AG04449 (cell line): ENCODE measurements around the gene GSTM2.
A peak's percentile ranks its signal among the peaks of the same experiment; 100 is the strongest.
"Not testable (repeated sequence)": the region's sequence is repeated elsewhere in the genome, so short reads cannot be mapped to it uniquely, and the experiment has no call there.

Experiments used
- CTCF ChIA-PET: fragments of 350-600 bp; formaldehyde crosslinking; extraction: SDS; loops from one replicate; lab custom pipeline; 2021; ENCODE audit warnings: antibody characterized with exemption; lab: Yijun Ruan, JAX
- POLR2A ChIA-PET: fragments of 400-600, 350-600 bp; formaldehyde crosslinking; extraction: SDS; loops from one replicate; lab custom pipeline; 2020; ENCODE audit warnings: antibody characterized with exemption, inconsistent platforms; lab: Yijun Ruan, JAX
- DNase-seq: peaks from one replicate; pipeline ENCODE4 v3.0.0-alpha.2; 2010; ENCODE audit warnings: low read depth, low spot score
- H3K4me3 ChIP-seq: 2 replicates; pipeline ENCODE4 v1.5.1; 2011; ENCODE audit warnings: low read depth, mild to moderate bottlenecking, control low read depth, low read length
- TF ChIP-seq, protein P1 (sequence below): IDR thresholded peaks from one replicate; pipeline ENCODE4 v1.5.1; 2011; ENCODE audit warnings: mild to moderate bottlenecking, moderate library complexity, low read length, control low read depth, inconsistent platforms; ENCODE audit not compliant: insufficient read depth; ENCODE audit errors: missing control alignments

The GSTM2 gene

DNA sequence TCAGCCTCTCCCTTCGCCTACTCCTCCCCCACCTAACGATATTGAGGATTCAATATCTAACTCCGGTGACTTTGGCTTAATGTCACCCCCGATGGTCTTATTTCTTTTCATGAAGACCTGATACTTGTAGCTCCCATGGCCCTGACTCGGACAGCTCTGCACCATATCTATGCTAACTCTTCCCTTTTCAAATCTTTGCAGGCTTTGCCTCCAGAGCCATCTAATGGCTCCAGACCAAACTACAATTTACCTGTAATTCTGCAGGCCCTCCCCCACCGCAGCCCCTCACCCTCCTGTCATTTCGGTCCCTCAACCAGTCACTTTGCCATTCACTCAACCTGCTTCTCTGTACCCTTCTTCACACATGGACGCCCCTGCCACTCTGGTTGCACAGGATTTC is 36.3 kb downstream of the GSTM2 start:
- TF ChIP-seq, protein P1, sequence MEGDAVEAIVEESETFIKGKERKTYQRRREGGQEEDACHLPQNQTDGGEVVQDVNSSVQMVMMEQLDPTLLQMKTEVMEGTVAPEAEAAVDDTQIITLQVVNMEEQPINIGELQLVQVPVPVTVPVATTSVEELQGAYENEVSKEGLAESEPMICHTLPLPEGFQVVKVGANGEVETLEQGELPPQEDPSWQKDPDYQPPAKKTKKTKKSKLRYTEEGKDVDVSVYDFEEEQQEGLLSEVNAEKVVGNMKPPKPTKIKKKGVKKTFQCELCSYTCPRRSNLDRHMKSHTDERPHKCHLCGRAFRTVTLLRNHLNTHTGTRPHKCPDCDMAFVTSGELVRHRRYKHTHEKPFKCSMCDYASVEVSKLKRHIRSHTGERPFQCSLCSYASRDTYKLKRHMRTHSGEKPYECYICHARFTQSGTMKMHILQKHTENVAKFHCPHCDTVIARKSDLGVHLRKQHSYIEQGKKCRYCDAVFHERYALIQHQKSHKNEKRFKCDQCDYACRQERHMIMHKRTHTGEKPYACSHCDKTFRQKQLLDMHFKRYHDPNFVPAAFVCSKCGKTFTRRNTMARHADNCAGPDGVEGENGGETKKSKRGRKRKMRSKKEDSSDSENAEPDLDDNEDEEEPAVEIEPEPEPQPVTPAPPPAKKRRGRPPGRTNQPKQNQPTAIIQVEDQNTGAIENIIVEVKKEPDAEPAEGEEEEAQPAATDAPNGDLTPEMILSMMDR, result no peak
- CTCF ChIA-PET, result no interaction called here
- DNase-seq, result no peak

DNA sequence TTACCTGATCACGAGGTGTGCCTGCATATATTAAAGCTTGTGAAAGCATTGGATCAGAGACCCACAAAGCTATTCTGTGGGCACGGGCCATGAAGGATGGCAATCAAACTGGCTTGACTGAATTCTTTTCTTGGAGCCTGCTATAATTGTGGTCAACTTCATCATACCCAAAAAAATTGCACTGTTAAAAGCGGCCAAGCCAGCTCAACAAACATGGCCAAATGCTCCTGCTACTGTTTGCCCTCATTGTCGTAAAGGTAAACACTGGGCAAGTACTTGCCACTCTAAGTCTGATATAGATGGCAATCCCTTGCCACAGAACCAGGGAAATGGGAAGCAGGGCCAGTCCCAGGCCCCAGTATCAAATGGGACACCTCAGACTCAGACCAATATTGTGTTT is 37.6 kb downstream of the GSTM2 start:
- ChIA-PET CTCF (interaction anchor here (0.7 kb wide), 2 partner anchors 8 to 65 kb away, joined by 3 to 4 read pairs; no protein-coding TSS in a partner anchor), POLR2A (no interaction called here)
- no peak for DNase-seq
- TF ChIP-seq, protein P1, result no peak
- H3K4me3 ChIP-seq, result no peak overlapping the region

More for the DNA sequence above, 36.3 kb downstream of the GSTM2 start:
- POLR2A ChIA-PET, result no interaction called here
- no peak overlapping the region for H3K4me3 ChIP-seq

DNA sequence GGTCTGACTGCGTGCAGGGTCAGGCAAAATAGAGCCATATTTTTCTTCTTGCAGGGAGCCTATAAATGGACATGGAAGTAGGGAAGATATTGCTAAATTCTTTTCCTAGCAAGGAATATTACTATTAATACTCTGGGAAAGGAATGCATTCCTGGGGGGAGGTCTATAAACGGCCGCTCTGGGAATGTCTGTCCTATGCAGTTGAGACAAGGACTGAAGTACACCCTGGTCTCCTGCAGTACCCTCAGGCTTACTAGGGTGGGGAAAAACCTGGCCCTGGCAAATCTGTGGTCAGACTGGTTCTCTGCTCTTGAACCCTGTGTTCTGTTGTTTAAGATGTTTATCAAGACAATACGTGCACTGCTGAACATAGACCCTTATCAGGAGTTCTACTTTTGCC is 41.1 kb downstream of the GSTM2 start:
- H3K4me3 ChIP-seq, DNase-seq, POLR2A ChIA-PET, CTCF ChIA-PET: not testable (repeated sequence)

DNA sequence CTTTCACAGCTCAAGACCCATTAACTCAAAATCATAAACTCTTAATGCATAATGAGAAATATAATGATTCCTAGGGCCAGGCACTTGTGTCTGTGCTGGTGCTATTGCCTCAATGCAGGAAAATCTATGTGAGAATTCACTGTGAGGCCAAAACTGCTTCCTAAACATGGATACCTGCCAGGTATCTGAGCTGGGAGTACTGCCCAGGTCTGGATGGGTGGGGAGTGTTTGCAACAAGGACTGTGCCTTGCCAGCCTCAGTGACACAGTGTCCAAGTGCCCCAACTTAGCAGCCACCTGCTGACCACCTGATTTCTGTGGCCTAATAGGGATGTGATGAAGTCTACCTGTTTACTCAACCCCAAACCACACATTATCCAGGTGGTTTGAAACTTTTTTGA is 42.0 kb downstream of the GSTM2 start:
- POLR2A ChIA-PET, H3K4me3 ChIP-seq, CTCF ChIA-PET, DNase-seq: not testable (repeated sequence)

DNA sequence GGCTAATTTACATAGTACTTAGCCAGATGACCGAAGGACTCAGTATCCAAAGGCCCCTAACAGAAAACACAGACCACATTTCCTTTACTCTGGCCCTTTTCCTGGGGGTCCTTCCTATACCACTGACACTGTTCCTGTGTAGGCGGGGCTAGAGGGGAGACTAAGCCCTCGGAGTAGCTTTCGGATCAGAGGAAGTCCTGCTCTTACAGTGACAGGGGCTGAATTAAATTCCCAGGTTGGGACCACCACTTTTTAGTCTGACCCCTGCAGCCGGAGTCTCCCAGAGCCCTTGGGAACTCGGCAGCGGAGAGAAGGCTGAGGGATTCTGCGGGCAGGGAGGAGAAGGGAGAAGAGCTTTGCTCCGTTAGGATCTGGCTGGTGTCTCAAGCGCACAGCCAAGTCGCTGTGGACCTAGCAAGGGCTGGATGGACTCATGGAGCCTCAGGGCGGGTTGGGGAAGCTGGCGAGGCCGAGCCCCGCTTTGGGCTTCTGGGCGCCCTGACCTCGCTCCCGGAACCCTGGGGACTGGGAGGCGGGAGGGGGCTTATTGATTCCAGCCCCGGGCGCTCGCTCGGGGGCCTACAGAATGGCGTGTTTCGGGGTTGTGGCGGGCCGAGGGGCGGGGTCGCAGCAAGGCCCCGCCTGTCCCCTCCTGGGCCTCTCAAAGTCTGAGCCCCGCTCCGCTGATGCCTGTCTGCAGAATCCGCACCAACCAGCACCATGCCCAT is 43.9 kb downstream of the GSTM2 start, which contains the start of gene GSTM5:
TSS of gene GSTM5 (plus strand) at position 659 of the 728 bp plus-strand sequence. CDS start at position 721, 62 bp downstream.
- CTCF ChIA-PET, DNase-seq: not testable (repeated sequence)
- POLR2A ChIA-PET, result interaction anchor here (1.0 kb wide), 1 partner anchor 50 kb away, joined by 4 read pairs; no protein-coding TSS in a partner anchor
- peak within 1 kb of the TSS; percentile 36 for H3K4me3 ChIP-seq

DNA sequence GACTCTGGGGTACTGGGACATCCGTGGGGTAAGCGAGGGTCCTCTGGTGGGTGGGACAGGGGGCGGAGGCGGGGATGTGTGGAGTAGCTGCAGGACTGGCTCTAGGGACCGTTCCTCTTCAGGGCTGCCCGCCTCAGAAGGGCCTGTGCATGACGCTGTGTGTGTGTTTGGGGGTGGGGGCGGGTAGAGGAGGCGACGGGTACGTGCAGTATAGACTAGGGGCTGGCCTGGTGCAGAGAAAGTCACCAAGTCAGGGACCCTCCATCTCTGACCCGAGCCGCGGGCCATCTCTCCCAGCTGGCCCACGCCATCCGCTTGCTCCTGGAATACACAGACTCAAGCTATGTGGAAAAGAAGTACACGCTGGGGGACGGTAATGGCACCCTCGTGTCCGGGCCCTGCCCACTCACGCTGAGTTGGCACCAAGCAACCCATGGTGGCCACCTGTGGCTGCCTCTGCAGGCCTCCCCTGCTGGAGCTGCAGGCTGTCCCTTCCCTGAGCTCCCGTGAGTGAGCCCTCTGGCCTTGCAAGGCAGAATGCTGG is 44.5 kb downstream of the GSTM2 start:
- ChIA-PET CTCF (no interaction called here), POLR2A (interaction anchor here (1.0 kb wide), 1 partner anchor 50 kb away, joined by 4 read pairs; no protein-coding TSS in a partner anchor)
- DNase-seq, result no peak
- TF ChIP-seq, protein P1, result no peak
- H3K4me3 ChIP-seq, result peak overlapping the region; percentile 36

DNA sequence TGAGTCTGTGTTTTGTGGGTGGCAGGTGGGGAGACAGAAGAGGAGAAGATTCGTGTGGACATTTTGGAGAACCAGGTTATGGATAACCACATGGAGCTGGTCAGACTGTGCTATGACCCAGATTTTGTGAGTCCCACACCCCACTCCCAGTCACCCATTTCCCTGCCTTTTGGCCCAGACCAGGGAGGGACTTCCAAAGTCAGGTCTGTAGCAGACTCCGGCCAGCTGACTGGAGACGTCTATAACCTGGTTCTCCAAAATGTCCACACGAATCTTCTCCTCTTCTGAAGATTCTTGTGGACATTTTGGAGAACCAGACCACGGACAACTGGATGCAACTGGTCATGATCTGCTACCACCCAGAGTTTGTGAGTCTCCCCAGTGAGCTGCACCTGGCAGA is 45.8 kb downstream of the GSTM2 start:
- no peak overlapping the region for H3K4me3 ChIP-seq
- CTCF ChIA-PET, result interaction anchor here (0.8 to 2.1 kb wide), 3 partner anchors 9 to 73 kb away, joined by 3 to 7 read pairs (median 3); no protein-coding TSS in a partner anchor
- POLR2A ChIA-PET, result no interaction called here
- TF ChIP-seq, protein P1, result no peak
- no peak for DNase-seq
